ENCODE results near the gene EFNA3. TPM values are rescaled to one million over a fixed set of nuclear protein-coding genes. Genes with fewer than 3 reads are reported as not detected.

EFNA3 gene, protein sequence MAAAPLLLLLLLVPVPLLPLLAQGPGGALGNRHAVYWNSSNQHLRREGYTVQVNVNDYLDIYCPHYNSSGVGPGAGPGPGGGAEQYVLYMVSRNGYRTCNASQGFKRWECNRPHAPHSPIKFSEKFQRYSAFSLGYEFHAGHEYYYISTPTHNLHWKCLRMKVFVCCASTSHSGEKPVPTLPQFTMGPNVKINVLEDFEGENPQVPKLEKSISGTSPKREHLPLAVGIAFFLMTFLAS
- total RNA-seq (2012; rRNA removed) (0.56 and 0.72 TPM in 2 replicates), polyA plus RNA-seq (2012; rRNA removed) (1.6 TPM in 2 replicates), Bru-seq, nascent RNA (percentile 20 among the genes with signal in this experiment), BruChase-seq, experiment 1, labeled RNA remaining after a 6-hour chase (percentile 36 among the genes with signal in this experiment), BruChase-seq, experiment 2, labeled RNA remaining after a 2-hour chase (percentile 39 among the genes with signal in this experiment)
- 0.75 and 1.8 TPM in 2 replicates for polyA plus RNA-seq (2012; cell fraction: cytosol; rRNA removed)
- polyA plus RNA-seq (2012; cell fraction: nucleus; rRNA removed; ENCODE audit: low replicate concordance): 1.4 and 1.5 TPM in 2 replicates
- long read RNA-seq, partial matches to known transcripts: 0 of 1 reads
- long read RNA-seq, other reads (novel, unspliced or antisense): 1 of 1 reads

DNA sequence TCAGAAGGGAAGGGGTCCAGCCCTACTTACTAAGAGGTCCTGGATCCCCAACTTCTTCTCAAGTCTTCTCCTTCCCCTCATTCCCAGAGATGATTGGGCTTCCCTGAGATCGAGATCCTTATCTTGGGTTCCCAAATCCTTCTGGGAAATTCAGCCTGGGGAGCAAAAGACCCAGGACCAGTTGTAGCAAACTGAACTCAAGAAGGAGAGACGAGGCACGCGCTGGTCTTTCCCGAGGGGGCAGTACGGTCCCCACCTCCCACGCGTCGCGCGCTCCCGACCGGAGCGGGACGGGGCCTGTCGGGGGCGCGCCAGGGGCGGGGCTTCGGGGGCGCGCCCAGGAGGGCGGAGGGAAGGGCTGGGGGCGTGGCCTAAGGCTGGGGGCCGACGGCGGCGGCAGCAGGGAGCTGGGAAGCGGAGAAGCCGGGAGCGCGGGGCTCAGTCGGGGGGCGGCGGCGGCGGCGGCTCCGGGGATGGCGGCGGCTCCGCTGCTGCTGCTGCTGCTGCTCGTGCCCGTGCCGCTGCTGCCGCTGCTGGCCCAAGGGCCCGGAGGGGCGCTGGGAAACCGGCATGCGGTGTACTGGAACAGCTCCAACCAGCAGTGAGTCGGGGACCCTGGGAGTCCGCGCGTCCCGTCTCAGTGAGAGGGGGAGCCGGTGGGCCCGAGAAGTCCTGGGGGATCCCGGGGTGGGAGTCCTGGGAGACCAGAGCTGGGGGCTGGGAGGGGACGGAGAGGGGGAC is at the start of gene EFNA3:
EFNA3 (plus strand) TSS at position 369 of the 741 bp plus-strand sequence; CDS start at position 474, 105 bp downstream.
- DNase-seq (peak; percentile 42), ATAC-seq (ENCODE audit: low read depth) (peak; percentile 89)
- Histone ChIP-seq H4K20me1 (ENCODE audit: insufficient read depth, low read length) (peaks cover 11% of the 10 kb centered on the region), H3K14ac (replicated peaks; ENCODE audit: low read depth, low read length) (no peak within 1 kb of the TSS), H2BK120ac (ENCODE audit: low read depth, low read length) (no peak within 1 kb of the TSS), H3K56ac (ENCODE audit: extremely low read depth, insufficient read depth, low read length) (no peak within 1 kb of the TSS), H2BK20ac (ENCODE audit: low read depth, low read length) (no peak within 1 kb of the TSS), H3K4ac (ENCODE audit: low read depth, low read length) (no peak within 1 kb of the TSS), H3K23ac (ENCODE audit: low read depth, low read length) (peak within 1 kb of the TSS; percentile 66; the same call in 1 of the 2 replicates), H3K18ac (ENCODE audit: low read depth, low read length) (no peak within 1 kb of the TSS), H4K5ac (ENCODE audit: low read depth, low read length) (no peak within 1 kb of the TSS), H4K8ac (ENCODE audit: low read depth in 2 of 2, low read length in 2 of 2) (no peak within 1 kb of the TSS), H3K4me3 (ENCODE audit: insufficient read depth, low read depth, low read length) (peak within 1 kb of the TSS; percentile 36), H3K79me1 (ENCODE audit: low read depth in 1 of 2, low read length in 2 of 2) (no peaks in the 10 kb centered on the region), H2AK9ac (replicated peaks; ENCODE audit: low read depth, low read length, poor library complexity) (peak within 1 kb of the TSS; percentile 78), H2AFZ (replicated peaks; ENCODE audit: low read length, poor library complexity) (peak within 1 kb of the TSS; percentile 82), H3K4me2 (ENCODE audit: low read depth, low read length) (peak within 1 kb of the TSS; percentile 87), H3K4me1 (ENCODE audit: control insufficient read depth, insufficient read depth, low read length) (peaks cover 6% of the 10 kb centered on the region; the same call in 1 of the 2 replicates), H3K9me3 (ENCODE audit: control insufficient read depth, insufficient read depth, low read length) (no peaks in the 10 kb centered on the region), H3K9me1 (ENCODE audit: insufficient read depth, low read length) (0 out of 2 replicates have a peak, but pooled peaks cover 3% of the 10 kb centered on the region), H3K9ac (ENCODE audit: low read depth, low read length) (no peak within 1 kb of the TSS), H3K27me3 (ENCODE audit: control insufficient read depth, insufficient read depth, low read length) (peaks cover 74% of the 10 kb centered on the region), H3K27ac (ENCODE audit: insufficient read depth, low read length) (no peak within 1 kb of the TSS), H2BK5ac (ENCODE audit: low read depth, low read length, poor library complexity, severe bottlenecking) (no peak within 1 kb of the TSS), H2AK5ac (ENCODE audit: low read depth, low read length) (peak within 1 kb of the TSS; percentile 4; the same call in 1 of the 2 replicates), H3K36me3 (ENCODE audit: control insufficient read depth, insufficient read depth, low read length) (no peaks in the 10 kb centered on the region), H2BK15ac (ENCODE audit: low read depth, low read length) (no peak within 1 kb of the TSS), H4K91ac (ENCODE audit: insufficient read depth, low read depth, low read length) (no peak within 1 kb of the TSS)
- intact Hi-C loops (cut with micrococcal nuclease): no loop called here
- BruUV-seq (replicated peaks): no TSS peak
- dilution Hi-C loops (cut with HindIII; ENCODE audit: low sequenced_read_pairs, unreplicated experiment): no loop called here
- POLR2A ChIA-PET (ENCODE audit: unreplicated experiment): interaction anchor here (0.6 kb wide), 1 partner anchor 9 kb away, joined by 3 read pairs; no protein-coding TSS in a partner anchor
- in situ Hi-C loops (cut with MboI; ENCODE audit: low sequenced_read_pairs): no loop called here
- TF ChIP-seq MAZ (IDR thresholded peaks at IDR 0.05; ENCODE audit: borderline replicate concordance, low read depth, low read length) (peak; percentile 52; the same call in 1 of the 2 replicates), NFE2L2 (IDR thresholded peaks at IDR 0.05; ENCODE audit: low read depth, low read length) (no peak)
- CTCF ChIA-PET: no interaction called here
- 3% methylated on average over 20 of the region's 59 CpGs; no CpG with 5 or more reads in 1 of the 2 experiments for WGBS, 2 experiments (ENCODE audit: extremely low coverage in 2 of 2, insufficient read length in 1 of 2)
